HG03064 (cell line): ENCODE measurements around the gene THBS2.

Source experiments
- ATAC-seq: cut with Tn5 transposase; IDR thresholded peaks from one replicate; pipeline ENCODE4 v1.9.1; 2021; ENCODE audit warnings: low read depth; ENCODE audit not compliant: unreplicated experiment

The THBS2 gene

DNA sequence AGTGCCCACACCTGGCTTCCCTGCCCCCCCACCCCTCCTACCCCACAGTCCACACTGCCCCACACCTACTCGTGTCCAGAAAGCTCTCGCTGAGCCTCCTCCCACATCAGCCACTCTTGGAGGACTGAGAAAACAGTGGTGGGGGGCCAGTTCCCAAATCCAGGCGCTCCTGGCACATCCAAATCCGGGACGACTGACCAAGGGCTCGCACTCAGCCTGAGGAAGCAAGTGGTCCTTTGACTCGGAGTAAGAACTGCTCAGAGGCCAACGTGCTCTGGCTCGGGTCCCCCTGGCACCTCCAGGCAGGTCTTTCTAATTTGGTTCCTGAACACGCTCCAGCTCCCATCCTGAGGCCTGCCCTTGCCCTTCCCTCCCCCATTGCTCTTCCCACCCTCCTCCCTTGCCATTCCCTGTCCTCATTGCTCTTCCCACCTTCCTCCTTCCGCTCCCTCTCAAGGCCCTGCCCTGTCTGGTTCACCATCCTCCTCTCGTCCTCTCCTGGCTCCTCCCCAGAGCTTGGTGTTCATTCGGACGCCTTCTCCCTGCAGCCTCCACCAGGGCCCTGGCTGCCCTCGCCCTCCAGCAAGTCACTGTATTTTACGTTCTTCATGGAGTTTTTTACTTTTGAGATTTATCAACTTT lies 83.6 kb downstream of the THBS2 start:
- no peak for ATAC-seq

DNA sequence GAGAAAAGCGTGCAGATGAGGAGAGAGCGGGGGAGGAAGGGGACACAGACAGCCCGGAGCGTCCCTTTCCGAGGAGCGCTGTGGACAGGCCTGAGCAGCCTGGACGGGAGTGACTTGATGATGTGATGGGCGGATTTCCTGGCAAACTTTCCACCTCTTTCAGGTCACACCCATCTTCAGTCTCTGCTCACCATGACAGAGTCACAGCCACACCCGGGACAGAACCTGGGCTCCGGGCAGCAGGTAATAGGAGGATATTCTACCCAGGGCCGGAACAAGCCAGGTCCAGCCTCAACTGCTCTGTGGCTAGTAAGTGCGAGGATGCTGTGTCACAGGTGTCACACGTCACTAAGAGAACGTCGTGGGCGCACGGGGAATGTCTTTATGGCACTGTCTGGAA lies 84.3 kb downstream of the THBS2 start:
- ATAC-seq = no peak

DNA sequence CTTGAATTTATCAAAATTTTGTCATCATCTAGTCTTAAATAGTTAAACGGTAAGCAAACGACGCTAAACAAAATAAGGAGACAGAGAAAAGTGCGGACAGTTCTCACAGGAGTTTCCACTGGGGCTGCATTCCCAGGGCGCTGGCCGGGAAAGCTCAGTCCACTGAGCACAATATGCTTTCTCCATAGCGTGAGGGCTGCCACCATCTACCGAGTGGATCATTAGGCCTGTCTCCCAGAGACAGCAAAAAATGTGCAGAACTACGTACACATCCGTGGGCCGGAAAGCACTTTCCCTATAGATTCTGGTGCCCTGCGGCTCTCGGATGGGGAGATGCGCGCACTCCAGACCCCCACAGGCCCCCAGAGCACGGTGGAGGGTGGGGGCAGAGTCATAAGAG lies 84.9 kb downstream of the THBS2 start:
- no peak for ATAC-seq

DNA sequence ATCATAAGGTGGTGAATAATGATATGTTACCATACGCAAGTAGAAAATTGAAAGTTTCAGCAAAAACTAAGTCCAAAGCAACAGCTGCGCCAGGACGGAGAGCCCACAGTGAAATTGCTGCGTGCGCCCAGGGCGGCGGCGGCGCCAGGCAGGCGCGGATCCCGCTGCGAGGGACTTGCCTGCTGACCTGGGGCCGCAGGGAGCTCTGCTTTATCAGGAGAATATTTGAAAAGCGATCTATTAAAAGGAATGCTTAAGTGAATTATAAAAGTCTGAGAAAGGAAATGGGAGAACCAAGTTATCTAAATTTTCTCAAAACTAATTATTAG lies 85.4 kb downstream of the THBS2 start:
- ATAC-seq = no peak

GRCh38 chr6:169167581-169168301 lies 85.9 kb downstream of the THBS2 start:
- ATAC-seq = no peak

DNA sequence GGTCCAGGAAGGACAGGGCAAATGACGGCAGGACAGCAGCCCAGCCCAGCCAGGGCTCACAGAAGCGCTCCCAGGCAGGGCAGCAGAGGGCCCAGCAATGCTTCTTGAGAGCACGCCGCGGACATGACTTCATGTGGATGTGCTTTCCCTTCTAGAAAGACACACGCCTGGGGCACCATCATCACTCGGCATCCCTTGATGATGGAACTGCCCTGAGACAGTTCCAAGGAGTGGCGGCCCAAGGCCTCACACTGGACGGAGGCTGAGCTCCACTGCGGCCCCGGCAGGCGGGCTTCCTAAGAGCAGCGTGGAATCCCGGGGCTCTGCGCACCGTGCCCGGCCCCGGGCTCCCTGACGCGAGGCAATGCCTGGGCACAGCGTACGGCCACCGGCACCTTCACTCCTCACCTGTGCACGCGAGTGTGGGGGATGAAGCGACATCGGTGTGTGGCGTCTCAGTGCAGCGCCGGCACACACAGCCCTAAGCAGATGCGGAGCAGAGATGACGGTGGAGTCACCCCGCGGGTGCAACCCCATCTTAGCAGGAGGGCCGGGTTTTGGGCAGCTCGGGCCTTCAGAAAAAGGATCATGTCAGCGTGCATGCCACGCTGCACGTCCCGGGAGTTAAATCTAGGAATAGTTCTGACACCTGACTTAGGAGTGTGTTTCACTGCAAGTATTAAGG lies 86.6 kb downstream of the THBS2 start:
- no peak for ATAC-seq
